ENCODE measurements around the gene ZNF576.
A peak's percentile ranks its signal among the peaks of the same experiment; 100 is the strongest.
"Not testable (repeated sequence)": the region's sequence is repeated elsewhere in the genome, so short reads cannot be mapped to it uniquely, and the experiment has no call there.

ZNF576 gene

DNA sequence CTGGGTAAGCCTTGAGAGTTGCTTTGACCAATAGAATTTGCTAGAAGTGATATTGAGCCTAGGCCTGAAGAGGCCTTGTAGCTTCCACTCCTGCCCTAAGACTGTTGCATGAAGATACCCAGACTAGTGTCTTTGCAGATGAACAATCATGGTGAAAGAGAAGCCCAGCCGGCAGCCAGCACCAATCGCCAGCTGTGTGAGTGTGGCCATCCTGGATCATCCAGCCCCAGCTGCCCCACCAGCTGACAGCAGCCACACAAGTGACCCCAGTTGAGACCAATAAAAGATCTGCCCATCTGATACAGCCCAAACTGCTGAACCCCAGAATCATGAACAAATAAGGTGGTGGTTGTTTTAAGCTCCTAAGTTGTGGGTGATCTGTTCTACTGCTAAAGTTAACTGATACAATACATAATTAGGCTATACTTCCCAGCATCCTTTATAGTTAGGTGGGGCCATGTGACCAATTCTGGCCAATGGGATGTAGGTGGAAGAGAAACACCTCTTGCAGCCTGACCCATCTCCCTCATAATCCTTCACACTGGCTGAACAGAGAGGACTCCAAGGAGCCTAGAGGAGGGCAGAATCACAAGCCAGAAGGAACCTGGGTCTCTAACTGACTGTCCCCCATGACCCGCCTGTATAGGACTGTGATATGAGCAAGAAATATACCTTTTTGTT, 32.4 kb downstream of the ZNF576 start:
- DNase-seq = no peak

DNA sequence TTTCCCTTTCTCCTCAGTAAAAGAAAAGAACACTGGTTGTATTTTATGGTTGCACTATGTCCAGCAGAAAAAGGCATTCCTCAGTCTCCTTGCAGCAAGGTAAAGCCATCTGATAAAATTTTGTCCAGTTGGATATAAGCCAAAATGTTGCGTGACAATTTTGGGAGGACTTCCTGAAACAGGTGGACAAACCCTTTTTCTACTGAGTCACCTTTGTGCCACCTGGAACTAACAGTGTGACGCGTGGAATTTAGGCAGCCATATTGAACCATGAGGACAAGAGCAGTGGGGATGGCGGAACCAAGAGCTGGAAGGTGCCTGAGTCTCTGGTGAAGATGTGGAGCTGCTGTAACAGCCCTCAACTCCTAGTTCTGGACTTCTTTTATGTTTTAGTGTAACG, 35.1 kb downstream of the ZNF576 start:
- no peak for DNase-seq

DNA sequence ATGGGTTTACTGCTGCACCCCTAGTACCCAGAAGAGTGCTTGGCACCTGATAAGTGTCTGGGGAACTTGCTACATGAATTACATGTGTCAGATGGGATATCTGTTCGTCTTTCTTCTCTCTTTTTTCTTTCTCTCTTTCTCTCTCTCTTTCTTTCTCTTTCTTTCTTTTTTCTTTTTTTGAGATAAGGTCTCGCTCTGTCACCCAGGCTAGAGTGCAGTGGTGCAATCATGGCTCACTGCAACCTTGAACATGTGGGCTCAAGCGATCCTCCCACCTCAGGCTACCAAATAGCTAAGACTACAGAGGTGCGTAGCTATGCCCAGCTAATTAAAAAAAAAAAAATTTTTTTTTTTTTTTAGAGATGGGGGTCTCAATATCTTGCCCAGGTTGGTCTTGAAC, 37.1 kb downstream of the ZNF576 start:
- no peak for DNase-seq

DNA sequence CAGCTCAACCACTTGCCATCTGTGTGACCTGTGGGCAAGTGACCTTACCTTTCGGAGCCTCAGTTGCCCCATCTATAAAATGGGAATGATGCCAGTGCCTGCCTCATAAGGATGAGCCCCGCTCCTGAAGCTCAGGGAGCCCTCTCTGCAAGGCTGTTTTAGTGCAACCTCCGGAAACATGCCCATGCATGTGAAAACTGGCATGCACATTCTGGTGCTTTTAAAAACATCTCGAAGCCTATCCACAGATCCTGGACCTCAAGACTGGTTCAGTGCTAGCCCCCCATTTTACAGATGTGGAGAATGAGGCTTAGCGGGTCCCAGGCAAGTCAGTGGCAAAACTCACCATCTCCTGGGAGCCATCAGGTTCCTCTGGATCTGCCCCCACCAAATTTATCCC, 37.7 kb downstream of the ZNF576 start:
- no peak for DNase-seq

DNA sequence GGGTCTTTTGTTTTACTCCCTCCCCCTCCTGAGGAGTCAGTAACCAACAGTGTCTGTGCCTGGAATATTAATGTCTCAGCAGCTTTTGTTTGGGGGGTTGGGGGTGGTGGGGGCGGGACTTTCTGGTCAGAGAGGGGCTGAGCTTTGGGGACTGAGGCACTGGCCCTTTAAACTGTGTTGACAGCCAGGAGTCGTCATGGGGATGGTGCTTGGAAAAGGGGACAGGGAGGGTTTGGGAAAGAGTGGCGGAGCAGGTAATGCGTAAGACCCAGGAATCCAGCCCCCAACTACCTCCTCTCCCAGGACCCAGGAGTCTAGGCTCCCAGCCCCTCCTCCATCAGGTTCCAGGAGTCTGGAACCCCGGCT, 38.1 kb downstream of the ZNF576 start:
- DNase-seq = no peak

DNA sequence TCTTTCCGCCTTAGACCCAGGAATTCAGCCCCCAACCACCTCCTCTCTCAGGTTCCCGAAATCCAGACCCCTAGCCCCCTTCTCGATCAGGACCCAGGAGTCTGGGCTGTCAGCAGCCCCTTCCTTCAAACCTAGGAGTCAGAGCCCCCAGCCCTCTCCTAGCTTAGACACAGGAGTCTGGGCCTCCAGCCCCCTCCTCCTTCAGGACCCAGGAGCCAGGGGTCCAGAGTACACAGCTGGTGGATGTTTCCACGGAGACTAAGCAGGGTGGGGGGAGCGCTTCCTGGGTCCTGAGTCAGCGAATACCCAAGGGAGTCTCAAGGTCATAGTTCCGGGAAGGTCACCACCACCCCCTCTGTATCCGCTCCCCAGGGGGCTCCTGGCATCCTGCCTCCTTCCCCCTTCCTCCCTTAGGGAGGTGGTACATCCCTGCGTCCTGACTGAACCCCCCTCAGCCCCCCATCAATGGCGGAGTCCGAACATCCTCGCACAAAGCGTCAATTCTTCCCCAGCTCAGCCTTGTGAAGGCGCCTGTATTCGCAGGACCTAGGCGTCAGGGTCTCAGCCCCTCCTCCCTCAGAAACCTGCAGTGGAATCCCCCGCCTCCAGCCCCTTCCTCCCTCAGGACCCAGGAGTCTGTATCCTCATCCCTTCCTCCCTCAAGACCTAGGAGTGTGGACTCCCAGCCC, 38.6 kb downstream of the ZNF576 start:
- no peak for DNase-seq

DNA sequence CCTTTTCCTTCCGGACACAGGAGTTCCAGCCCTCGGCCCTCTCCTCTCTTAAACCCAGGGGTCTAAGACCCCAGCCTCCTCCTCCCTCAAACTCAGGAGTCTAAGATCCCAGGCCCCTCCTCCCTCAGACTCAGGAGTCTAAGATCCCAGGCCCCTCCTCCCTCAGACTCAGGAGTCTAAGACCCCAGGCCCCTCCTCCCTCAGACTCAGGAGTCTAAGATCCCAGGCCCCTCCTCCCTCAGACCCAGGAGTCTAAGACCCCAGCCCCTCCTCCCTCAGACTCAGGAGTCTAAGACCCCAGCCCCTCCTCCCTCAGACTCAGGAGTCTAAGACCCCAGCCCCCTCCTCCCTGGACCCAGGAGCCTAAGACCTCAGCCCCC, 39.2 kb downstream of the ZNF576 start:
- DNase-seq = not testable (repeated sequence)

DNA sequence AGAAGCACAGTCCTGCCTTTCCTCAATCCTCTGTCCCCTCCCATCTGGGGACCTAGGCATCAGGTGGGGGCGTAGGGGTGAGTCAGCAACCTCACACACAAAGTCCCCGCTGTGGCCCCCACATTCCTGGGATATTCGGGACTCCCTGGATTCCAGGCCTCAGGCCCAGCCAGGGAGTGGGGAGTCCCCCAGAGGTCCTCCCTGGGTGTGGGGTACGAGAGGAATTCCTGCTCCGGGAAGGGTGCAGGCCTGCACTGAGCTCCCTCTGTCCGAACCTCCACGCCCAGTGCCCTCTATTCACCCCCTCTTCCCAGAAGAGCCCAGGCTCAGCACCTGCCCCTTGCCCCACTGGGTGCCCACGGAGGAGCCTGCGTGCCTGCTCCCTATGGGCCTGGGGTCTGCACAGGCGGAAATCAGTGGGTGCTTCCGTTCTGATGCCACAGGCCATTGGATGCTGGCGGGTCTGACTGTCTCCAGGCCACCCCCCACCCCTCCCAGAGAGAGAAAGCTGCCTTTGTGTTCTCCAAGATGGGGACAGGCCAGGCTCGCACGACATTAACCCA, 39.8 kb downstream of the ZNF576 start:
- DNase-seq = no peak

DNA sequence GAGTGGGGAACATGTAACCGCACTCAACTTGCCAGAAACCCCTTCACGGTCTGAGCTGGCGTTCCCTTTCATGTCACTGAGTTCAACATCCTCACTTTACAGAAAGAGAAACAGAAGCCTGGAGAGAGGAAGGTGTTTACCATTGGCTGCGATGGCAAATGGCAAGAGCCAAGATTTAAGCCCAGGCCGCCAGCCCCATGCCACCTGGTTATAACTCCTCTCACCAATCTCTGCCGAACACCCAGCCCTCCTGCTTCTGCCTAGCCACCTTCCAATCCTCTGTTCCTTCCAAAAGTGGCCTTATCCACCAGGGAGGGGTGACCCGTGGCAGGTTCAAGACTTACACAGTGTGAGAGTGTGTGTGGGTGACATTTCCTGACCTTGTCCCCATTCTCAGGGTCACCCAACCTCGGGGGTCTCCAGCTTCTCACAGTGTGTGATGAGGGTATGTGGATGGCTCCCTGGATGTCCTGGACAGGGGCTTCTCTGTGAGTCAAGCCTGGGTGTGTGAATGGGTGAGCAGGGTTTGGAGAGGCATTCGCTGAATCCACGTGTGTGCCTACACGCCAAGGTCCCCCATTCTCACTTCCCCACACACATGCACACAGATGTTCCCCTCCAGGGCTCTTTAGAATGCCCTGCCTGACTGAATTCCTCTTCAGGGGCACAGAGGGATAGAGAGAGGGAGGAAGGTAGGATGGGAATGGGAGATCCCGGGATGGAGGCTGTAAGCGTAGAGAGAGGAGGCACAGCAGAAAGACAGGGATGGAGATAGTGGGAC, 42.0 kb downstream of the ZNF576 start:
- DNase-seq = no peak

DNA sequence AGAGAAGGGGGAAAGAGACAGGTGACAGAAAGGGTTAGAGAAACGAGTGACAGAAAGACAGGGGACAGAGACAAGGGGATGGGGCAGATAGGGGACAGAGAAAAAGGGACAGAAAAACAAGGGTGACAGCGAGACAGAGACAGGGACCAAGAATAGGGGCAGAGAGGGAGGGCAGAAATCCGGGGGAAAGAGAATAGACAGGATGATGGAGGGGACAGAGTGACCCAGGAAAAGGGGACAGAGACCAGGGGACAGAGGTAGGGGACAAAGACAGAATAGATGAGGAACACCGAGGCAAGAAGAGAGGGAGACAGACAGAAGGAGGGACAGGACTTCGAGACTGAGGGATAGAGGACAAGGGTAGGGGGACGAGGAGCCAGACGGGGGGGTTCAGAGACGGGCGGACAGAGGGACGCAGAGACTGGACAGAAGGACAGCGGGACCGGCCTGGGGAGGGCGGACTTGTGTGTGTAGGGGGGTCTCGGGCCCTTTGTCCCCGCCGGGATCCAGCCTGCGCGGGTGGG, 42.7 kb downstream of the ZNF576 start:
- DNase-seq = no peak

DNA sequence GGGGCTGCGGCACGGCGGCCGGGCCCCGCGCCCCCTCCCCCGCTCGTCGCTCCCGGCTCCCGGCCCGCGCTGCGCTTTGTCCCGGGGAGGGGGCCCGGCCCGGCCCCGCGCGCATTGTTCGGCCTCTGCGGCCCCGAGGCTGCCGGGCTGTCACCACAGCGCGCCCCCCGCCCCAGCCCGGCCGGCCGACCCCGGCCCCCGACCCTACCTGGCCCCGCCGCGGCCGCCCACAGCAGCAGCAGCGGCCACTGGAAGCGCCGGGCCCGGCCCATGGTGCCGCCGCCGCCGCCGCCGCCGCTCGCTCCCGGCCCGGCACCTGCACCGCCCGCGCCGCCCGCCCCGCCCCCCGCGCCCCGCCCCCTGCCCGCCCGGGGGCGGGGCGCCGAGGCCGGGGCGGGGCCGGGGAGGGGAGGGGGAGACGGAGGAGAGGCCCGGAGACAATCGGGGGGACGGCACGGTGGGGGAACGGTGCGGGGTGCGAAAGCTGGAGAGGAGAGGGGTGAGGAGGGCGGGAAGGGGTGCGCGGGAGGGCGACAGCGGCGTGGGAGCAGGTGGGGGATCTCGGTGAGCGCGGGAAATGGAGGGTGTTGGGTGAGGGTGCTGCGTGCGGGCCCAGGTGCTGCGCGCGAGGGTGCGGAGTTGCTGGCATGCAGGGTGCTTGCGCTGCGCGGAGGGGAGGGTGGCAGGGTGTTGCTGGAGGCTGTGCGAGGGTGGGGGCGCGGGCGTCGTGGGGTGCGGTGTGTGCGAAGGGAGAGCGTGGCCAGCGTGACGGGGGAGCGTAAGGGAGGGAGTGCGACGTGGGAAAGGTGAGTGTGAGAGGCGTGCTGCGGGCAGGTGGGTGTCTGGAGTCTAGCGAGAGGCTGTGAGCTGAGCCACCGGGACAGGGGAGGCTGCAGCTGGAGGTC, 43.4 kb downstream of the ZNF576 start, which contains the start of gene CADM4:
TSS of gene CADM4 (minus strand) at position 332 of the 905 bp plus-strand sequence. CDS start at position 272, 60 bp downstream.
- DNase-seq = peak; percentile 61

DNA sequence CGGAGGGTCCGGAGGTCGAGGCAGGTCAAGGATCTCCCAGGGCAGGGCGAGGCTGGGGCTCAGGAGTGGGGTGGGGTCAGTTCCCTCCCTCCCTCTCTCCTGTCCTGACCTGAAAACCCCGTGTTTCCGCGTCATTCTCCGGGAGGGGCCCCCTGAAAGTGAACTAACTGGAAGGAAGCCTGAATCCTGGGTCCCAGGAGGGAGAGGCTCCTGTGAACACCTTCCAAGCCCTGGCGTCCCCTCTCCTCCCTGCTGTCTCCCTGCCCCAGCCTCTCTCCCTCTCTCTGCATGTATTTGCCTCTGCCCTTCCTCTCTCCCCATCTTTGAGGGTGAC, 44.0 kb downstream of the ZNF576 start:
- no peak for DNase-seq

DNA sequence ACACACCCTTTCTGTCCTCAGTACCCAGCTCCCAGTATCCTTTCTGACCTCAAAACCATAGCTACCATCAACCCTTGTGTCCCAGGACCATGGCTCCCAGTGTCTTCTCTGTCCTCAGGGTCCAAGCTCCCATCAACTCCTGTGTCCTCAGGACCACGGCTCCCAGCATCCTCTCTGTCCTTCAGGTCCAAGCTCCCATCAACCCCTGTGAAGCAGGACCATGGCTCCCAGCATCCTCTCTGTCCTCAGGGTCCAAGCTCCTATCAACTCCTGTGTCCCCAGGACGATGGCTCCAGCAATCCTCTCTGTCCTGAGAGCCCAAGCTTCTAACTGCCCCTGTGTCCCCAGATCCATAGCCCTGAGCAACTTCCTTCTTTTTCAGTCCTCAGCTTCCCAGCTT, 44.9 kb downstream of the ZNF576 start:
- no peak for DNase-seq

DNA sequence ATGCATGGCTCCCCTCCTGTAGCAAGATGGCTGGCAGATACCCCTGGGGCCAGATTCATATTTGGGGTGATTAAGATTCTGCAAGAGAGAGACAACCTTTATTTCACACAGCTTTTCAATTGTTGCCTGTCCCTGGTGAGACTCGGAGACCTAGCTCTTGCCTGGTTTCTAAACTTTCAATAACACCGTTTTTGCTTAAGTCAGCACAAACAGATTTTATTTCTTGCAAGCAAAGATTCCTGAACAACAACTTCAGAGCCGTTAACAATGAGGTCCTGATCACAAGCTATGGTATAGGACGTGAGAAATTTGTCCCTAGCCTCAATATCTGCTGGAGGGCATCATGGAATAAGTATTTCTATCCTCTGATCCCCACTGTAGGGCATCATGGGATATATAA, 46.1 kb downstream of the ZNF576 start:
- DNase-seq = no peak

DNA sequence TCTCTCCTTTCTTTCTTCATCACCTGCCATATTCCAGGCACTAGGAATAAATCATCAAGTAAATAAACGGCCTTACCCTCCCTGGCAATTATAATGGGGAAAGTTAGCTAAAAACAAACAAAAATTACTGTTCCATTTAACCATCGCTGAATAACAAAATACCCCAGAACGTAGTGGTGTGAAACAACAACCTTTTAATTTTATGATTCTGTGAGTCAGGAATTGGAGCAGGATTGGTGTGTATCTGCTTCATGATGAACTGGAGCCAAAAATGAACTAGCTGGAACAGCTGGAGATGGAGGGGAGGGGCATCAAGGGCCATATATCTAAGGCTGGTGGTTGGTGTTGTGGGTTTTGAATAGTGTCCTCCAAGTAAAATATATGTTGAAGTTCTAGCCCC, 46.9 kb downstream of the ZNF576 start:
- peak; percentile 11 for DNase-seq

DNA sequence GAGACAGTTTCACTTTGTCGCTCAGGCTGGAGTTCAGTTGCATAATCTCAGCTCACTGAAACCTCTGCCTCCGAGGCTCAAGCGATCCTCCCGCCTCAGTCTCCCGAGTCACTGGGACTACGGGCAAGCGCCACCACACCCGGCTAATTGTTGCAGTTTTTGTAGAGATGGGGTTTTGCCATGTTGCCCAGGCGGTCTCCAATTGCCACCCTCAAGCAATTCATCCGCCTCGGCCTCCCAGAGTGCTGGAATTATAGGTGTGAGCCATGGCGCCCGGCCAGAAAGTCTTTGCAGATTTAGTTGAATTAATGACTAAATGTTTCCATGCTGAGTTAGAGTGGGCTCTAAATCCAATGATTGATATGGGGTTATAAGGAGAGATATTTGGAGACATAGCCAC, 47.8 kb downstream of the ZNF576 start:
- peak; percentile 28 for DNase-seq

DNA sequence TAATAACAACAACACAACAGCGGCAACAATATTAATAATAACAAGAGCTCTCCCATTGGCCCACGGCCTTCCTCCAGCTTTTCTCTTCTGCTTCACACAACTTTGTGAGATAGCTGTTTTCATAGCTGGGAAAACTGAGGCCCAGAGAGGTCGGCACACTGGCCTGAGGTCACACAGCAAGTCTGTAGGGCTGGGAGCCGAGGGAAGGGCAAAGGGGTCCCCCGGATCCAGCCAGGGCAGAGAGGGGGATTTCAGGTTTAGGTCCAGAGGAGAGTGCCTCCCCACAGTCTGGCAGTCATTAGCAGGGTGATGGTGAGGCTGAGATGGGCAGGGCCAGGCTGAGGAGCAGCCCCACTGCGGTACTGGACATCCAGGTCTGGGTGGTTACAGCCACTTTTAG, 52.2 kb downstream of the ZNF576 start:
- no peak for DNase-seq

DNA sequence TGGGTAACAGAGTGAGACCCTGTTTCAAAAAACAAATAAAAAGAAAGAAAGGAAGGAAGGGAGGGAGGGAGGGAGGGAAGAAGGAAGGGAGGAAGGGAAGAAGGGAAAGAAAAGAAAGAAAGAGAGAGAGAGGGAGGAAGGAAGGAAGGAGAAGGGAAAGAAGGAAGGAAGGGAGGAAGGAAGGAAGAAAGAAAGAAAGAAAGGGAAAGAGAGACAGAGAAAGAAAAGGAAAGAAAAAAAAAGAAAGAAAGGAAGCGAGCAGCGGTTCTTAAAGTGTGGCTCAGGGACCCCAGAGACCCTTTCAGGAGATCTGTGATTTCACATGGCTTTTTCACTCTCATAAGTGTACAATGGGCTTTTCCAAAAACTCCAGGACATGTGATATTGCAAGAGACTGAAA, 53.1 kb downstream of the ZNF576 start:
- no peak for DNase-seq

DNA sequence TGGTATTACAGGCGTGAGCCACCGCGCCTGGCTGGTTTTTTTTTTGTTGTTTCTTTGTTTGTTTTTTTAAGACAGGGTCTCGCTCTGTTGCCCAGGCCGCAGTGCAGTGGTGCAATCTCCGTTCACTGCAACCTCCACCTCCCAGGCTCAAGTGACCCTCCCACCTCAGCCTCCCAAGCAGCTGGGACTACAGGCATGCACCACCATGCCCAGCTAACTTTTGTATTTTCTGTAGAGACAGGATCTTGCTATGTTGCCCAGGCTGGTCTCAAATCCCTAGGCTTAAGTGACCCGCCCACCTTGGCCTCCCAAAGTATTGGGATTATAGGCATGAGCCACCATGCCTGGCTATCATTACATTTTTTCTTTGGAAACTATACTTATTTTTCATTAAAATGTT, 53.9 kb downstream of the ZNF576 start:
- not testable (repeated sequence) for DNase-seq

Measured in NCI-H146 (cell line).